Thoracic aorta (tissue), 2 donors: ENCODE measurements around the gene ALCAM. TPM values are rescaled to one million over a fixed set of nuclear protein-coding genes. Genes with fewer than 3 reads are reported as not detected.

Experiments
- ATAC-seq: fragments of 150-250 bp; one replicate; pipeline ENCODE4 v1.8.0; 2017; ENCODE audit warnings: low read depth; ENCODE audit not compliant: insufficient number of reproducible peaks, low FRiP score
- DNase-seq: peaks from one replicate; pipeline ENCODE4 v3.0.0-alpha.2; 2020; ENCODE audit warnings: low spot score
- H3K27ac ChIP-seq, 2 donors: fragments of 200-600 bp; sonication (generic); 1 replicate in 1 of 2; 2 replicates in 1 of 2; pipeline ENCODE4 v1.5.1; 2016; ENCODE audit warnings: mild to moderate bottlenecking in 2 of 2, moderate library complexity in 2 of 2
- H3K27me3 ChIP-seq: fragments of 200-600 bp; sonication (generic); replicated peaks from 2 replicates; pipeline ENCODE4 v1.6.0; 2016; ENCODE audit warnings: mild to moderate bottlenecking; ENCODE audit not compliant: insufficient read depth
- H3K36me3 ChIP-seq: fragments of 200-600 bp; sonication (generic); one replicate; pipeline ENCODE4 v1.5.1; 2016
- H3K4me1 ChIP-seq, 2 donors: fragments of 200-600 bp; sonication (generic); 1 replicate in 1 of 2; 2 replicates in 1 of 2; pipeline versions ENCODE4 v1.5.1 to v1.6.0; 2016; ENCODE audit warnings: low read depth in 2 of 2, mild to moderate bottlenecking in 1 of 2; ENCODE audit not compliant: control insufficient read depth in 1 of 2
- H3K4me3 ChIP-seq: fragments of 200-600 bp; sonication (generic); 2 replicates; pipeline ENCODE4 v1.5.1; 2016; ENCODE audit warnings: mild to moderate bottlenecking
- H3K9me3 ChIP-seq: fragments of 200-600 bp; sonication (generic); 2 replicates; pipeline ENCODE4 v1.5.1; 2016
- CTCF ChIP-seq: fragments of 200-600 bp; sonication (generic); IDR thresholded peaks from one replicate; pipeline ENCODE4 v1.5.1; 2019; ENCODE audit warnings: antibody characterized with exemption
- total RNA-seq, 2 donors: library from RNA; depleted of rRNA; stranded (reverse); fragments of >200 nt; gene quantifications; one replicate each; pipeline versions ENCODE4 v1.1.0 to v1.2.3, GENCODE V29; 2016

ALCAM gene
- total RNA-seq, 2 donors from 2014 or later, result 109 to 122 TPM

GRCh38 chr3:105512061-105512460, 145.4 kb downstream of the ALCAM start:
- TF ChIP-seq CTCF, result no peak
- H3K27me3 ChIP-seq, result no peaks in the 10 kb centered on the region
- no peaks in the 10 kb centered on the region for H3K9me3 ChIP-seq
- H3K36me3 ChIP-seq, result no peaks in the 10 kb centered on the region
- no peak overlapping the region for H3K27ac ChIP-seq
- H3K4me3 ChIP-seq, result no peak overlapping the region
- ATAC-seq (no peak), DNase-seq (no peak)
- H3K4me1 ChIP-seq, result peaks cover 5 to 15% of the 10 kb centered on the region in 2 donors

GRCh38 chr3:105513042-105513441, 146.3 kb downstream of the ALCAM start:
- Histone ChIP-seq H3K4me1 (peaks cover 5 to 15% of the 10 kb centered on the region in 2 donors), H3K36me3 (no peaks in the 10 kb centered on the region), H3K9me3 (no peaks in the 10 kb centered on the region), H3K4me3 (no peak overlapping the region), H3K27ac (no peak overlapping the region), H3K27me3 (no peaks in the 10 kb centered on the region)
- no peak for ATAC-seq
- no peak for DNase-seq
- TF ChIP-seq CTCF, result no peak

GRCh38 chr3:105513886-105514285, 147.2 kb downstream of the ALCAM start:
- TF ChIP-seq CTCF, result no peak
- Histone ChIP-seq H3K36me3 (no peaks in the 10 kb centered on the region), H3K27ac (no peak overlapping the region), H3K9me3 (no peaks in the 10 kb centered on the region), H3K4me3 (no peak overlapping the region), H3K27me3 (no peaks in the 10 kb centered on the region), H3K4me1 (peaks cover 9 to 15% of the 10 kb centered on the region in 2 donors)
- no peak for DNase-seq
- ATAC-seq, result no peak

- H3K36me3 ChIP-seq, result no peaks in the 10 kb centered on the region
- no peak overlapping the region for H3K4me3 ChIP-seq
- no peaks in the 10 kb centered on the region for H3K9me3 ChIP-seq
- TF ChIP-seq CTCF, result no peak
- ATAC-seq (no peak), DNase-seq (no peak)
- peaks cover 9 to 15% of the 10 kb centered on the region in 2 donors for H3K4me1 ChIP-seq
- H3K27me3 ChIP-seq, result no peaks in the 10 kb centered on the region
- no peak overlapping the region for H3K27ac ChIP-seq
Observed at GRCh38 chr3:105515372-105515771, 148.7 kb downstream of the ALCAM start.

GRCh38 chr3:105516972-105517371, 150.3 kb downstream of the ALCAM start:
- ATAC-seq, result no peak
- Histone ChIP-seq H3K27ac (no peak overlapping the region), H3K27me3 (no peaks in the 10 kb centered on the region), H3K4me3 (no peak overlapping the region), H3K36me3 (no peaks in the 10 kb centered on the region), H3K9me3 (no peaks in the 10 kb centered on the region), H3K4me1 (peaks cover 9 to 14% of the 10 kb centered on the region in 2 donors)
- no peak for DNase-seq
- no peak for TF ChIP-seq CTCF
